DMS 273 treated with DMSO at 0.1 percent for 48 hours (cell line): ENCODE data around the gene SLC35E2B.
"Not testable (repeated sequence)": the region's sequence is repeated elsewhere in the genome, so short reads cannot be mapped to it uniquely, and the experiment has no call there.

Experiments
- DNase-seq: peaks from one replicate; lab custom pipeline; 2025; lab: John Stamatoyannopoulos, UW

The SLC35E2B gene

DNA sequence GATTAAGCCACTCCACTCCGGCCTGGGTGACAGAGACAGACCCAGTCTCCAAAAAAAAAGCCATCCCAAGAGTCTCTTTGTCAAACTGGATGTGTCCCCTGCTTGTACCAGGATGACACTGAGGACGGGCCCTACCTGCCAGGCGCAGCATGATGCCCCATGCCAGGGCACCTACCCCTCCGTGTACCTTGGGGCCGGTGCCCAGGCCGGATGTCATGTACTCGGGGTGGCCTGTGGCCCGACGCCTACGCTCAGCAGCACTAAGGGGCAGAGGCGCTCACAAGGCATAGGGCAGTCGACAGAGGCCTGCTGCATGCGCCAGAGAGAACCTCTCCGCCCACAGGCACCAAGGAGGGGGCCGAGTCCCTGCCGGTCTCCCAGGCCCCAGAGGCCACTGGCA, 53.2 kb downstream of the SLC35E2B start:
- not testable (repeated sequence) for DNase-seq

DNA sequence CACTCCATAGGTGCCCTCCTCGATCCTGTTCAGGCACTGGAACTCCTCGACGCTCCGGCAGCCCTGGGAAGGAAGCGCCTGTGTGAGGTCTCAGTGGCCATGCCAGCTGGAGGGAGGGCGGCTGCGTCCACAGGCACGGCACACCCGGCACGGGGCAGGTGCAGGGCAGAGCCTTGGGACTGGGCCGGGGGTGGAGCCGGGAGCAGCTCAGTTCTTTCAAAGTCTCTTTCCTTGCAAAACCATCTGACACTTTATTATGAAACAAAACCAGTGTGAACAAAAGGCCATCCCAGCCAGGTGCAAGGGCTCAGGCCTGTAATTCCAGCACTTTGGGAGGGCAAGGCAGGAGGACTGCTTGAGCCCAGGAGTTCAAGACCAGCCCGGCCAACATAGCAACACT, 54.1 kb downstream of the SLC35E2B start:
- DNase-seq, result not testable (repeated sequence)

DNA sequence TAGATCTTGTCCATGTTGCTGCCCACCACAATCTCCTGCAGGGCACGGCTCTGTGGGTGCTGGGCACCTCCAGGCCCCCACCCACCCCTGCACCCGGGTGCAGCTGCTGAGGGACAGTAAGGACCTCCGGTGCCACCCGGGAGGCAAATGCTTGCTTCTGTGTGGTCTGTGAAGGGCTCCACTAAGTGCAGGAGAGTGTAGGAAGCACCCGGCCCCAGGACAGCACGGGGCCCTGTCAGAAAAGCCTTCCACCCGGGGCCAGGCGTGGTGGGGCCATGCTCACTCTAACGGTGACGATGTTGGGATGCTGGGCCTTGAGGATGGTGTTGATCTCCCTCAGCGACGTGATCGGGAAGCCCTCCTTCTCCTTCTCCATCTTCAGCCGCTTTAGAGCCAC, 55.1 kb downstream of the SLC35E2B start:
- DNase-seq, result not testable (repeated sequence)

DNA sequence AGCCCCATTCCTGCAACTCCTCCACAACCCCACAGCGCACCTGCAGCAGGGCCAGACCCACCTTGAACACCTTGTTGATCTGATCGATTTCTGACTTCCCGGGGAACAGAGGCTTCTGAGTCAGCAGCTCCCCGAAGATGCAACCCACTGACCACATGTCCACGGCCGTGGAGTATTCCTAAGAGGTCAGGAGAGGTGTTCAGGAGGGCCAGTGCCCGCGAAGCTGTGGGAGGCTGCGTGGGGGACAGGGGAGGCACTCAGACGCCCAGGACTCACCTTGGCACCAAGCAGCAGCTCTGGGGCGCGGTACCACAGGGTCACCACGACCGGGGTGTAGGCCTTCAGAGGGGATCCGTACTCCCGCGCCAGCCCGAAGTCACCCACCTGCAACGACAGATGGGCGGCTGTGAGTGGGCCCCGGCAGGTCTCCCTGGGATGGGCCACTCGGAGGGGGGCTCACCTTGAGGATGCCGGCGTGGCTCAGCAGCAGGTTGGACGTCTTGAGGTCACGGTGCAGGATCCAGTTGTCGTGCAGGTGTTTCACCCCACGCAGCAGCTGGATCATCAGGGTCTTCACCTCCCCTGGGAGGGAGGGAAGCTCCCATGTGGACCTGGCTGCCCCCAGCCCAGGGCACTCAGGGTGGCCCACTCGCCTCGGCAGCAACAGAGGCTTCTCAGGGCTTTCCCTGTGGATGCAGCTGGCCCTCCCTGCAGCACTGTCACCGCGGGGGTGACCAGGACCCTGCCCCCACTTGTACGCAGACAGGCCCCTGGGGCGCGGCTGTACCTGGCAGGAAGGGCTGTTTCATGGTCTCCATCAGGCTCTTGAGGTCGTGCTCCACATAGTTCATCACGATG, 55.7 kb downstream of the SLC35E2B start:
- DNase-seq, result not testable (repeated sequence)

DNA sequence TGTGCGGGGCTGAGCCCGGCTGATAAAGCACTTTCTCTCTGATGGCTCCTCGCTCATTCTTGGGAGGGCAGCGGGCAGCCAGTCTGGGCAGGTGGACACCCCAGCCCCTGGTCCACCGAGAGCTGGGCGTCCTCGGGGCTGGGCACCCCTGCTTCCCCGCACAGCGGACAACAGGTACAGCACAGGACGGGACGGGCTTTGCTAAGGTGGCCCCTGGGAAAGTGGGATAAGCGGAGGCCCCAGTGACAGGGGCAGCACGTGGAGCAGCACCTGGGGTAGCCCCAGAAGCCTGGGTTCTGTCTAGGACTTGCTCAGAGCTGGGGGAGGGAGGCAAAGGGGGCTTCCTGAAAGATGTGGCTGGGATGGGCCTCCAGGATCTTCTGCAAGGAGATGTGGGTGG, 58.0 kb downstream of the SLC35E2B start:
- DNase-seq, result not testable (repeated sequence)

DNA sequence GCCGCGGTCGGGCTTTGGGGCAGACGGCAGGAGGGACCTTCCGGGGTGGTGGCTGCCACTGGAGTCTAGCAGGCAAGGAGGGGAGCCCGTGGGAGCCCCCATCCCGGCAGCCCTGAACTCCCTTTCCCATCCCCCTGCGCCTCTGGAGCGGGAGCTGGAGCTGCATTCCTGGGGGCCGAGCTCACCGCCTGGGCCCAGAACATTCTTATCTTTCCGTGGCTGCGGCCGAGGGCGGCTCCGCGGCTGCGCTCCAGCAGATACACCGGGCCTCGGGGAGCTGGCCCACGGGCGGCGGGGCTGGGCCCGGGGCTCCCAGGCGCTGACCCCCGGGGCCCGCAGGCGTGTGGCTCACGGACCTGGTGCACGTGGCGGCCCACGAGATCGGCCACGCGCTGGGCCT, 59.2 kb downstream of the SLC35E2B start:
- DNase-seq, result not testable (repeated sequence)

DNA sequence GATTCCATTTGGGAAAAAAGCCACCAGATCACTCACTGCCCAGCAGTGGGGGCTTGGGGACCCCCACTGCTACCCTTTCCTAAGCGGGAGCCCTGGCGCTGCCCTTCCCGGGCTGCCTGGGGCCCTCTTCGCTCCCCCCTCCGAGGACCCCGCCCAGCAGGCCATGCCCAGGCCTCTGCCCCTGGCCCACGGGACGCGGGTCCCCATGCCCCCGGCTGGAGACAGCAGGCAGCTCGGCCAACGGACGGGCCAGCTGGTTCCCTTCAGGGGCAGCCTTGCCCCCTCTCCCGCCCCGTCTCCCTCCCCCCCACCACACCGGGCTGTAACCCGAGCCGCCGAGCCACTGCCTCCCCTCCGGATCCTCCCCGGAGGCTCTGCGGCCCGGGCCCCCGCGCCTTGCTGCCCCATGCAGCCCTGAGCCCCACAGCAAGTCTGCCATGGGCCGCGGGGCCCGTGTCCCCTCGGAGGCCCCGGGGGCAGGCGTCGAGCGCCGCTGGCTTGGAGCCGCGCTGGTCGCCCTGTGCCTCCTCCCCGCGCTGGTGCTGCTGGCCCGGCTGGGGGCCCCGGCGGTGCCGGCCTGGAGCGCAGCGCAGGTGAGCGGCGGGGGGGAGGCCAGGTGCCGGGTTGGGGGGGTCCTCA, 60.7 kb downstream of the SLC35E2B start, which contains the start of gene MMP23B:
Gene MMP23B (plus strand): TSS at position 392 of the 639 bp plus-strand sequence. CDS start 46 bp downstream, at position 438.
- no peak for DNase-seq

DNA sequence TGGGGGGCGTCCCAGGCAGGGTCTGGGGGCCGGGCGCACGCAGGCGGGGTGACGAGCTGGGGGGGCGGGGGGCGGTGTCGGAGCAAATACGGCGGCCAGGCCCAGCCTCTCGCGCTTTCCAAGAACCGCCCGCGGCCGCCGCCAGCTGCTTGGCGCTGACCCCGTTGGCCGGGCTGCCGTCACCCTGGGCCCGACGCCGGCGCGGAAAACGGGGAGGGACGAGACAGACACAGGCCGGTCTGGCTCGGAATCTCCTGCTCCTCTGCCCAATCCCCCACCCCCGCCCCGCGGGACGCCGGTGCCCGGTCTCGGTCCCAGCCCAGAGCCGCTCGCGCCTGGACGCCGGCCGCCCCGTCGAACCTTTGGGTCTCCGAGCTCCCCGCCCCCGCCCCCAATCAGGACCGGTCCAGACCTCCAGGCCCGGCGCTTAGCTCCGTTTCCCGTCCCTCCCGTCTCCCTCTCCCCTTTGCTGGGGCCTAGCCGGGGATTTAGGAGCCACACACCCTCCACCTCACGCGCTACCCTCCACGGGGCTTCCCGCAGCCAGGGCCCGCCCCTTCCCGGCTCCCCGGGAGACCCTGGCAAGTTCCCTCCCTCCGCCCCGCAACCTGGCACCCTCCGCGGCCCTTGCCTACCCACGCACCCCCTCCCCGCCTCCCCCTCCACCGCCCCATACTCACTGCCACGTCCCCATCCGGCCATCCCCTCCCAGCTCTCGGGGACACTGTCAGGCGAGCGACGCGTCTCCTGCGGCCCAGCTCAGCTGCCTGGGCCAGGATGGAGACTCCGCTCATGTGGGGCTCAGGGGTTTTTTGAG, 61.4 kb downstream of the SLC35E2B start:
- no peak for DNase-seq

DNA sequence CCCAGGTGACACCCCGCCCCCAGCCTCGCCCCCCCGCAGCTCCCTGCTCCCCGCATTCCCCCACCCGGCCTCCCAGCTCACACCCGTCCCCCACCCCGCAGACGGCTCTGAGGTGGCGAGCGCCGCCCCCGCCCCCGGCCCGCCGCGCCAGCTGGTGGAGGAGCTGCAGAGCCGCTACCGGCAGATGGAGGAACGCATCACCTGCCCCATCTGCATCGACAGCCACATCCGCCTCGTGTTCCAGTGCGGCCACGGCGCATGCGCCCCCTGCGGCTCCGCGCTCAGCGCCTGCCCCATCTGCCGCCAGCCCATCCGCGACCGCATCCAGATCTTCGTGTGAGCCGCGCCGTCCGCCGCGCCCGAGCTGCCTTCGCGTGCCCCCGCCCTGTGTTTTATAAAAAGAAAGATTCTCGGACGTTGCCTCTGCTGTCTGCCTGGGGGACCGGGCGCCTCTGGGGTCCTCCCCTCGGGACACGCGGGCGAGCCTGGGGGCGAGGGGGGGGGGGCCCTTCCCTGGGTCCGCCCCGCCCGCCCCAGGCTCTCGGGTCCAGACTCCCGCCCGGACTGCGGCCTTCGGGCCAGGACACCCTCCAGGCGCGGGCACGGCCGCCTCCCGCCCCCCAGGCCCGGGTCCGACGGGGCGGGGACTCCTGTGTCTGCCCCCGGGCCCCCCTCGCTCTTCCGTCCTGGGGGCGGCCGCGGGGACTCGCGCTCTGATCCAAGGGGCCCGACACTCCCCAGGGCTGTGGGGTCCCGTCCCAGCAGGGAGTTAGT, 62.2 kb downstream of the SLC35E2B start:
- peak; percentile 35 for DNase-seq

DNA sequence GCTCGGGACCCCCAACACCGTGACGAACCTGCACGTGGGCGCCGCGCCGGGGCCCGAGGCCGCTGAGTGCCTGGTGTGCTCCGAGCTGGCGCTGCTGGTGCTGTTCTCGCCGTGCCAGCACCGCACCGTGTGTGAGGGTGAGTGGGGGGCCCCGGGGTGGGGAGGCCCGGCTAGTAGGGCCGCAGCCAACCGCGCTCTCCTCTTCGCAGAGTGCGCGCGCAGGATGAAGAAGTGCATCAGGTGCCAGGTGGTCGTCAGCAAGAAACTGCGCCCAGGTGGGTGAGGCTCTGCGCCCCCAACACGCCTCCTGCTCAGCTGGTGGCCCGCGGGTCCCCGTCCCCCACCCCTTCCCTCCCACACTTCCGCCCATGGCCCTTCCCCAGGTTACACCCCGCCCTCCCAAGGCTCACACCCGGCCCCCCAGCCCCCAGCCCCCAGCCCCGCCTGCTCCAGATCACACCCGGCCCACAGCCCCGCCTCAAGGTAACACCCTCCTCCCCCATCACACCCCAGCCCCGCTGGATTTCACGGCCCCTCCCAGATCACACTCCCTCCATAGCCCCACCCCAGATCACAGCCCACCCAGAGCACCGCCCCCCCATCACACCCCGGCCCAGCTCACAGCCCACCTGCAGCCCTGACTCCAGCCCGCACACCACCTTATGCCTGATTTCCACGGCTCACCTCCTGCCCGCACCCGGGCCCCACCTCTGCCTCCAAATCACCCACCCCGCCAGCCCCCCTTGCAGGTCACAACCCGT, 63.0 kb downstream of the SLC35E2B start:
- no peak for DNase-seq

DNA sequence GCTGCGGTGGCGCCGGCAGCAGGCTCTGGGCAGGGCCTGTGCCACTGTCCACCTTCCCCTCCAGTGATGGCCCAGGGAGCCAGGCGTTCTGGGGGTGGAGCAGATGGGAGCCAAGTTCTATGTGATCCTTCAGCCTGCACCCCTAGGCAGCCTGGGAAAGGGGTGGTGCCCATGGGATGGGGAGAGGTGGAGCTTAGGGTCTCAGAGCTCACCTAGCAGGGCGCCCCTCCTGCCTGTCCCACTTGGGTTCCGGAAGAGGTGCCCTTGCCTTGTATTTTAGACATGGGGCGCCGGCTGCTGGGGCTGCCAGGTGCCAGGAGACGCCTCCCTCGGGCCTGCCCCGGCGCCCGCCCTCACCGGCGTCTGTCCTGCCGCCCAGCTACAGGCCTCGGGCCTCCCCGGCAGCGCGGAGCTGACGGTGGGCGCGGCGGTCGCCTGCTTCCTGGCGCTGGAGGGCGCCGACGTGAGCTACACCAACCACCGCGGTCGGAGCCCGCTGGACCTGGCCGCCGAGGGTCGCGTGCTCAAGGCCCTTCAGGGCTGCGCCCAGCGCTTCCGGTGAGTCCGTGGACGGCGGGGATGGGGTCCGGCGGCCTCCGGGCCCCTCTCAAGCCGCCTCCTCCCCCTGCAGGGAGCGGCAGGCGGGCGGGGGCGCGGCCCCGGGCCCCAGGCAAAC, 63.7 kb downstream of the SLC35E2B start:
- DNase-seq, result no peak

DNA sequence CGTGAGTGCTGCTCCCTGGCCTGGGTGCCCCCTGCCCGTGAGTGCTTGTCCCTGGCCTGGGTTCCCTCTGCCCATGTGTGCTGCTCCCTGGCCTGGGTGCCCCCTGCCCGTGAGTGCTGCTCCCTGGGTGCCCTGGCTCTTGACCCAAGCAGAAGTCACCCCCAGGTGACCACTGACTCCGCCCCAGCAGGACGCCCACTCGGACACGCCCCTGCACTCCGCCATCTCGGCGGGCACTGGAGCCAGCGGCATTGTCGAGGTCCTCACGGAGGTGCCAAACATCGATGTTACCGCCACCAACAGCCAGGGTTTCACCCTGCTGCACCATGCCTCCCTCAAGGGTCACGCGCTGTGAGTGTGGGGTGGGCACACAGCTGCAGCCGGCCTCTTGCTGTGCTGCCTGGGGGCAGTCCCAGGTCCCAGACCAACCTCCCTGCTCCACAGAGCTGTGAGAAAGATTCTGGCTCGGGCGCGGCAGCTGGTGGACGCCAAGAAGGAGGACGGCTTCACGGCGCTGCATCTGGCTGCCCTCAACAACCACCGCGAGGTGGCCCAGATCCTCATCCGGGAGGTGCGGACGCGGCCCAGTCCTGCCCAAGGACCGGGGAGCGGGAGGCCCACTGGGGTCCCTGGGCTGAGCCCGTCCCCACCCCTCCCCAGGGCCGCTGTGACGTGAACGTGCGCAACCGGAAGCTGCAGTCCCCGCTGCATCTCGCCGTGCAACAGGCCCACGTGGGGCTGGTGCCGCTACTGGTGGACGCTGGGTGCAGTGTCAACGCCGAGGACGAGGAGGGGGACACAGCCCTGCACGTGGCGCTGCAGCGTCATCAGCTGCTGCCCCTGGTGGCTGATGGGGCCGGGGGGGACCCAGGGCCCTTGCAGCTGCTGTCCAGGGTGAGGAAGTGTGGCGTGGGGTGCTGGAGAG, 64.5 kb downstream of the SLC35E2B start:
- no peak for DNase-seq

DNA sequence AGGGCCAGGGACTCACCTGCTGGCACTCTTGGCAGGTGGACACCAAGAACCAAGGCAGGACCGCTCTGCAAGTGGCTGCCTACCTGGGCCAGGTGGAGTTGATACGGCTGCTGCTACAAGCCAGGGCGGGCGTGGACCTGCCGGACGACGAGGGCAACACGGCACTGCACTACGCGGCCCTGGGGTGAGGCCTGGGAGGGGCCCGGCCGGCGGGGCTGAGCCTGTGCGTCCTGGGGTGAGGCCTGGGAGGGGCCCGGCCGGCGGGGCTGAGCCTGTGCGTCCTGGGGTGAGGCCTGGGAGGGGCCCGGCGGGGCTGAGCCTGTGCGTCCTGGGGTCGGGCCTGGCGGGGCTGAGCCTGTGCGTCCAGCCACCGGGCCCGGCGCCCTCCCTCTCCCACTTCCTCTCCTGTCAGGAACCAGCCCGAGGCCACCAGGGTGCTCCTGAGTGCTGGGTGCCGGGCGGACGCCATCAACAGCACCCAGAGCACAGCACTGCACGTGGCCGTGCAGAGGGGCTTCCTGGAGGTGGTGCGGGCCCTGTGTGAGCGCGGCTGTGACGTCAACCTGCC, 65.2 kb downstream of the SLC35E2B start:
- DNase-seq, result no peak

DNA sequence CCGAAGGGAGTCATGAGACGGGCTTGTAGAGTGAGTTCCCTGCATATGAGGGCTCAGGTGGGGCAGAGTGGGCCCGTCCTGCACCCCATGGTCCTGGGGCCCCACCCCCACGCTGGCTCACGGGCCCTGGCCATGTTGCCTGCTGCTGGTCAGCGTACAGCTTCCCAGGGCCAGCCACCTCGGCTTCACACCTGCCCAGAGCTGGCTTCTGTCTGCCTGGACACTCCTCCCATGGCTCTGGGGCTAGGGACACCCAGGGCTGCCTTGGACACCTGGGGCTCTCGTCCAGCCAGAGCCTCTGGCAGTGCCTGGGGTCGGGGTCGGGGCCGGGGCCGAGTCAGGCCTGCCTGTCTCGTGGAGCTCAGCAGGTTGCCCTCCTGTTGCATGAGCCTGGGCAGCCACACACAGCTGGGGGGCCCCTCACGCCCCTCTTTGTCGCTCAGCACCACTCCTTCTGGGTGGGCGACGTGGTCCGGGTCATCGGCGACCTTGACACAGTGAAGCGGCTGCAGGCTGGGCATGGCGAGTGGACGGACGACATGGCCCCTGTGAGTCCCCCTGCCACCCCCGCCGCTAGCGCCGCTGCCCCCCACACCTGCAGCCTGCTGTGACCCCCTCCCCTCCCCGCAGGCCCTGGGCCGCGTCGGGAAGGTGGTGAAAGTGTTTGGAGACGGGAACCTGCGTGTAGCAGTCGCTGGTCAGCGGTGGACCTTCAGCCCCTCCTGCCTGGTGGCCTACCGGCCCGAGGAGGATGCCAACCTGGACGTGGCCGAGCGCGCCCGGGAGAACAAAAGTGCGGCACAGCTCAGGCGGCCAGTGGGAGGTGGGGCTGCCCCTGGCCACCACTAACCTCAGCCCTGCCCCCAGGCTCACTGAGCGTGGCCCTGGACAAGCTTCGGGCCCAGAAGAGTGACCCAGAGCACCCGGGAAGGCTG, 66.1 kb downstream of the SLC35E2B start:
- no peak for DNase-seq

DNA sequence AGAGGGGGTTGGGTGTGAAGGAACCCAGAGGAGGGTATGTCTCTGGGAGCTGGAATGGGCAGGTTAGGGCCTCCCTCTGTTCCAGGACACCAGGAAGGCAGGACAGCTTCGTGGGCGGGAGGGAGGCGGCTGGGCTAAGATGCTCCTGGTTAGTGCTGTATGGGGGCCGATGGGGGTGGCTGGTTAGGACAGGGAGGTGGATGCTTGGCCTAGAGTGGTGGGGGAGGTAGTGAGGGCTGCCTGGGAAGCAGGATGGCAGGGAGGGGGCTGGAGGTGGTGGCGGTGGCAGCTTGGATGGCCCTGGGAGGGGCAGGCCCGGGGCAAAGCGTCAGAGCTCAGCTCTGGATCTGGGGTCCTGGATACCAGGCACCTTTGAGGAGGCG, 66.8 kb downstream of the SLC35E2B start:
- no peak for DNase-seq

DNA sequence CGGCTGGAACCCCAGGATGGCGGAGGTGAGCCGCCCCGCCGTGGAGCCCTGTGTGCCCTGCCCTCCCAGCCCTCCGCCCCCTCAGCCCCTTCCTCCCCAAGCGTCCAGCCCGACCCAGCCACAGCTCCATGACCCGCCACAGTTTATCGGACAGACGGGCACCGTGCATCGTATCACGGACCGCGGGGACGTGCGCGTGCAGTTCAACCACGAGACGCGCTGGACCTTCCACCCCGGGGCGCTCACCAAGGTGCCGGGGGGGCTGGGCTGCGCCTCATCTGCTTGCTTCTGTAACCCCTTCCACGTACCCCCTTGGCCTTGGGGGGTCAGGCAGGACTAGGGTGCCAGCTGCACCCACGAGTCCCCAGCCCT, 67.2 kb downstream of the SLC35E2B start:
- no peak for DNase-seq

DNA sequence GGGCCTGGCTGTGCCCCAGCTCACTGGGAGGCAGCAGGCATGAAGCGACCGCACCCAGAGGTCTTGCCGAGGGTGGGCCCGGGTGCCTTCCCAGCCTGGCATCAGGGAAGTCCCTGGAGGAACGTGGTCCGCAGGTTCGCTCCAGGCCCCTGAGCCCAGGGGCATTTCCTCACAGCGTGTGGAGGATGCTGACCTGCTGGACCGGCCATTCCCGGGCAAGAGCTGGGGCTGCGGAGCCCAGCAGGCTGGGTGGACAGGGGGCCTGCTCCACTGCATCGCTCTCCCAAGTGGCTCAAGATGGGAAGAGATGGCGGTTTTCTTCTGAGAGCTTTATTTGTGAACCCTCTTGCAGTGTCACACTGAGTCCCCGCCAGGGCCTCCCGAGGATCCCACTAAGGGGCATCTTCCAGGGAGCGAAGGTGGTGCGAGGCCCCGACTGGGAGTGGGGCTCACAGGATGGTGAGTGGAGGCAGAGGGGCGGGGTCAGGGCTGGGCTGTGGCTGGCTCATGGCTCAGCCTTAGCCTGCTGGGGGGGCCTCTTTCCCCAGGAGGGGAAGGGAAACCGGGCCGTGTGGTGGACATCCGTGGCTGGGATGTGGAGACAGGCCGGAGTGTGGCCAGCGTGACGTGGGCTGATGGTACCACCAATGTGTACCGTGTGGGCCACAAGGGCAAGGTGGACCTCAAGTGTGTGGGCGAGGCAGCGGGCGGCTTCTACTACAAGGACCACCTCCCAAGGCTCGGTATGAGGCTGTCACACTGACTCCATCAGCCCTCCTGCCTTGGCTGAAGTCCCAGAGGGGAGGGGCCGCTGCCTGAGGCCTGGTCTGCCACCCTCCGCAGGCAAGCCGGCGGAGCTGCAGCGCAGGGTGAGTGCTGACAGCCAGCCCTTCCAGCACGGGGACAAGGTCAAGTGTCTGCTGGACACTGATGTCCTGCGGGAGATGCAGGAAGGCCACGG, 67.9 kb downstream of the SLC35E2B start:
- DNase-seq, result no peak
